Measurements from ENCODE around the gene PPFIA2.

- TF ChIP-seq RFX5 (IDR thresholded peaks at IDR 0.05; ENCODE audit: low read length): no peak
- TF ChIP-seq CTCF (IDR thresholded peaks at IDR 0.05): no peak
- TF ChIP-seq EP300 (IDR thresholded peaks at IDR 0.05; ENCODE audit: borderline replicate concordance in 1 of 2, low read depth in 1 of 2, low read length in 1 of 2): no peak
- no peak for TF ChIP-seq JUND (IDR thresholded peaks at IDR 0.05)
- no peak for TF ChIP-seq MAX (IDR thresholded peaks at IDR 0.05; ENCODE audit: low read depth)
- no peak for TF ChIP-seq EZH2phosphoT487 (IDR thresholded peaks at IDR 0.05; ENCODE audit: borderline replicate concordance, low read depth)
- no peak for TF ChIP-seq POLR2AphosphoS5 (IDR thresholded peaks at IDR 0.05; ENCODE audit: low read depth, low read length)
- no peak for TF ChIP-seq YY1 (IDR thresholded peaks at IDR 0.05; ENCODE audit: low read depth)
- TF ChIP-seq REST (IDR thresholded peaks at IDR 0.05; ENCODE audit: low read depth, low read length): no peak
These were observed 529.4 kb downstream of the PPFIA2 start for GRCh38 chr12:81229759-81230158.
